IPS-20b (cell line): ENCODE data around the gene CTBP1.

Source experiments
- H3K27ac ChIP-seq: one replicate; pipeline ENCODE4 v1.5.1; 2013; ENCODE audit warnings: low read length
- H3K27me3 ChIP-seq: 2 replicates; pipeline ENCODE4 v1.6.1; 2013; ENCODE audit warnings: mild to moderate bottlenecking, low read length, inconsistent platforms; ENCODE audit not compliant: insufficient read depth
- H3K36me3 ChIP-seq: 2 replicates; pipeline ENCODE4 v1.6.1; 2013; ENCODE audit warnings: low read depth, mild to moderate bottlenecking, inconsistent platforms, low read length, moderate library complexity; ENCODE audit not compliant: insufficient read depth
- H3K4me1 ChIP-seq: 2 replicates; pipeline ENCODE4 v1.6.1; 2013; ENCODE audit warnings: mild to moderate bottlenecking, control low read depth, inconsistent platforms, low read length, moderate library complexity; ENCODE audit not compliant: insufficient read depth
- H3K4me3 ChIP-seq: 2 replicates; pipeline ENCODE4 v1.5.1; 2013; ENCODE audit warnings: mild to moderate bottlenecking, low read length, inconsistent platforms
- H3K9ac ChIP-seq: 2 replicates; pipeline ENCODE4 v1.6.1; 2013; ENCODE audit warnings: low read depth, mild to moderate bottlenecking, inconsistent platforms, low read length, moderate library complexity
- H3K9me3 ChIP-seq: 2 replicates; pipeline ENCODE4 v1.6.1; 2013; ENCODE audit warnings: mild to moderate bottlenecking, low read depth, low read length, inconsistent platforms; ENCODE audit not compliant: insufficient read depth

CTBP1 gene

GRCh38 chr4:1176398-1177273 is 72.3 kb downstream of the CTBP1 start:
- Histone ChIP-seq H3K36me3 (no peaks in the 10 kb centered on the region), H3K27me3 (peaks cover 35% of the 10 kb centered on the region), H3K9me3 (peaks cover 17% of the 10 kb centered on the region), H3K27ac (no peak overlapping the region), H3K4me3 (no peak overlapping the region), H3K9ac (no peak overlapping the region), H3K4me1 (no peaks in the 10 kb centered on the region)

GRCh38 chr4:1175635-1176229 is 73.2 kb downstream of the CTBP1 start:
- Histone ChIP-seq H3K4me1 (no peaks in the 10 kb centered on the region), H3K9me3 (peaks cover 8% of the 10 kb centered on the region), H3K9ac (no peak overlapping the region), H3K36me3 (no peaks in the 10 kb centered on the region), H3K27me3 (peaks cover 44% of the 10 kb centered on the region), H3K4me3 (no peak overlapping the region), H3K27ac (no peak overlapping the region)

- Histone ChIP-seq H3K27me3 (peaks cover 50% of the 10 kb centered on the region), H3K27ac (no peak overlapping the region), H3K9me3 (peaks cover 5% of the 10 kb centered on the region), H3K36me3 (no peaks in the 10 kb centered on the region), H3K4me1 (no peaks in the 10 kb centered on the region), H3K9ac (no peak overlapping the region), H3K4me3 (no peak overlapping the region)
Measured at GRCh38 chr4:1174941-1175634, 73.8 kb downstream of the CTBP1 start.

GRCh38 chr4:1172971-1173757 is 75.8 kb downstream of the CTBP1 start:
- H3K4me1 ChIP-seq = no peaks in the 10 kb centered on the region
- no peaks in the 10 kb centered on the region for H3K36me3 ChIP-seq
- H3K9me3 ChIP-seq = no peaks in the 10 kb centered on the region
- H3K9ac ChIP-seq = no peak overlapping the region
- no peak overlapping the region for H3K27ac ChIP-seq
- H3K27me3 ChIP-seq = peaks cover 69% of the 10 kb centered on the region
- no peak overlapping the region for H3K4me3 ChIP-seq

GRCh38 chr4:1172228-1172851 is 76.6 kb downstream of the CTBP1 start, which contains the start of gene SPON2:
Gene SPON2, minus strand, starts transcription at chr4:1172583.
- Histone ChIP-seq H3K27me3 (peaks cover 78% of the 10 kb centered on the region), H3K9me3 (no peaks in the 10 kb centered on the region), H3K36me3 (no peaks in the 10 kb centered on the region), H3K27ac (no peak within 1 kb of the TSS), H3K4me3 (peak within 1 kb of the TSS; percentile 47; the same call in 1 of the 2 replicates), H3K9ac (no peak within 1 kb of the TSS), H3K4me1 (no peaks in the 10 kb centered on the region)

- no peaks in the 10 kb centered on the region for H3K36me3 ChIP-seq
- peaks cover 84% of the 10 kb centered on the region for H3K27me3 ChIP-seq
- H3K4me3 ChIP-seq = peak overlapping the region; percentile 47; the same call in 1 of the 2 replicates
- H3K27ac ChIP-seq = no peak overlapping the region
- no peak overlapping the region for H3K9ac ChIP-seq
- no peaks in the 10 kb centered on the region for H3K9me3 ChIP-seq
- no peaks in the 10 kb centered on the region for H3K4me1 ChIP-seq
Measured at GRCh38 chr4:1171311-1172227, 77.4 kb downstream of the CTBP1 start.

GRCh38 chr4:1170976-1171310 is 78.0 kb downstream of the CTBP1 start:
- Histone ChIP-seq H3K9me3 (no peaks in the 10 kb centered on the region), H3K36me3 (no peaks in the 10 kb centered on the region), H3K9ac (no peak overlapping the region), H3K27me3 (peaks cover 87% of the 10 kb centered on the region), H3K27ac (no peak overlapping the region), H3K4me1 (no peaks in the 10 kb centered on the region), H3K4me3 (no peak overlapping the region)

GRCh38 chr4:1170156-1170975 is 78.6 kb downstream of the CTBP1 start:
- H3K27ac ChIP-seq = no peak overlapping the region
- no peak overlapping the region for H3K9ac ChIP-seq
- H3K27me3 ChIP-seq = peaks cover 91% of the 10 kb centered on the region
- H3K9me3 ChIP-seq = no peaks in the 10 kb centered on the region
- no peak overlapping the region for H3K4me3 ChIP-seq
- no peaks in the 10 kb centered on the region for H3K36me3 ChIP-seq
- H3K4me1 ChIP-seq = no peaks in the 10 kb centered on the region

- H3K27me3 ChIP-seq = peaks cover 88% of the 10 kb centered on the region
Measured at GRCh38 chr4:1169691-1170096, 79.2 kb downstream of the CTBP1 start.

GRCh38 chr4:1169171-1169671 is 79.7 kb downstream of the CTBP1 start:
- Histone ChIP-seq H3K4me1 (no peaks in the 10 kb centered on the region), H3K9ac (no peak overlapping the region), H3K27me3 (peaks cover 83% of the 10 kb centered on the region), H3K36me3 (no peaks in the 10 kb centered on the region), H3K4me3 (no peak overlapping the region), H3K27ac (no peak overlapping the region), H3K9me3 (no peaks in the 10 kb centered on the region)

More at GRCh38 chr4:1169691-1170096, 79.2 kb downstream of the CTBP1 start:
- no peak overlapping the region for H3K9ac ChIP-seq
- no peak overlapping the region for H3K4me3 ChIP-seq
- no peaks in the 10 kb centered on the region for H3K36me3 ChIP-seq
- no peaks in the 10 kb centered on the region for H3K9me3 ChIP-seq
- H3K27ac ChIP-seq = no peak overlapping the region
- H3K4me1 ChIP-seq = no peaks in the 10 kb centered on the region
